Vagina (tissue), 2 donors: ENCODE data around the gene BAHCC1. TPM values are rescaled to one million over a fixed set of nuclear protein-coding genes. Genes with fewer than 3 reads are reported as not detected.
"Not testable (repeated sequence)": the region's sequence is repeated elsewhere in the genome, so short reads cannot be mapped to it uniquely, and the experiment has no call there.

Source experiments
- DNase-seq, 2 donors: peaks; one replicate each; pipeline ENCODE4 v3.0.0-alpha.2; 2017; ENCODE audit errors: extremely low spot score in 2 of 2
- H3K27ac ChIP-seq: fragments of 200-600 bp; sonication (generic); one replicate; pipeline ENCODE4 v1.5.1; 2019
- H3K27me3 ChIP-seq: fragments of 200-600 bp; sonication (generic); one replicate; pipeline ENCODE4 v1.5.1; 2019
- H3K36me3 ChIP-seq, 2 donors: fragments of 200-600 bp; sonication (generic); one replicate each; pipeline ENCODE4 v1.5.1; 2017 to 2019
- H3K4me1 ChIP-seq: fragments of 200-600 bp; sonication (generic); one replicate; pipeline ENCODE4 v1.5.1; 2019
- H3K4me3 ChIP-seq, 2 donors: fragments of 200-600 bp; sonication (generic); 1 replicate in 1 of 2; 2 replicates in 1 of 2; pipeline ENCODE4 v1.5.1; 2016 to 2019
- H3K9me3 ChIP-seq: fragments of 200-600 bp; sonication (generic); one replicate; pipeline ENCODE4 v1.5.1; 2019
- POLR2A ChIP-seq, 2 donors: fragments of 450-650 bp; IDR thresholded peaks; one replicate each; pipeline ENCODE4 v1.6.1; 2017; ENCODE audit warnings: antibody characterized with exemption in 2 of 2, mild to moderate bottlenecking in 2 of 2, moderate library complexity in 2 of 2
- POLR2AphosphoS5 ChIP-seq, 2 donors: sonication (generic); formaldehyde crosslinking; IDR thresholded peaks; one replicate each; pipeline ENCODE4 v1.9.0; 2017; ENCODE audit warnings: antibody characterized with exemption in 2 of 2, mild to moderate bottlenecking in 2 of 2, low read depth in 1 of 2; ENCODE audit not compliant: insufficient read depth in 1 of 2
- intact Hi-C: fragments of 100-400 bp; cut with DNase I; formaldehyde crosslinking; loops from one replicate; pipeline ENCODE4 v1.15.1; 2023
- total RNA-seq: library from RNA; depleted of rRNA; stranded (reverse); fragments of >200 nt; gene quantifications from one replicate; pipeline ENCODE4 v1.2.3, GENCODE V29; 2016
- TF ChIP-seq, protein P1 (sequence below), 3 experiments: fragments of 450-650 bp in 2 of 3; fragments of 200-600 bp in 1 of 3; sonication (generic) in 1 of 3; IDR thresholded peaks; one replicate each; pipeline ENCODE4 v1.5.1; 2017 to 2019; ENCODE audit warnings: antibody characterized with exemption in 3 of 3, mild to moderate bottlenecking in 2 of 3, moderate library complexity in 2 of 3

BAHCC1 gene
- total RNA-seq, 1 donor from 2014 or later = 9.1 TPM

DNA sequence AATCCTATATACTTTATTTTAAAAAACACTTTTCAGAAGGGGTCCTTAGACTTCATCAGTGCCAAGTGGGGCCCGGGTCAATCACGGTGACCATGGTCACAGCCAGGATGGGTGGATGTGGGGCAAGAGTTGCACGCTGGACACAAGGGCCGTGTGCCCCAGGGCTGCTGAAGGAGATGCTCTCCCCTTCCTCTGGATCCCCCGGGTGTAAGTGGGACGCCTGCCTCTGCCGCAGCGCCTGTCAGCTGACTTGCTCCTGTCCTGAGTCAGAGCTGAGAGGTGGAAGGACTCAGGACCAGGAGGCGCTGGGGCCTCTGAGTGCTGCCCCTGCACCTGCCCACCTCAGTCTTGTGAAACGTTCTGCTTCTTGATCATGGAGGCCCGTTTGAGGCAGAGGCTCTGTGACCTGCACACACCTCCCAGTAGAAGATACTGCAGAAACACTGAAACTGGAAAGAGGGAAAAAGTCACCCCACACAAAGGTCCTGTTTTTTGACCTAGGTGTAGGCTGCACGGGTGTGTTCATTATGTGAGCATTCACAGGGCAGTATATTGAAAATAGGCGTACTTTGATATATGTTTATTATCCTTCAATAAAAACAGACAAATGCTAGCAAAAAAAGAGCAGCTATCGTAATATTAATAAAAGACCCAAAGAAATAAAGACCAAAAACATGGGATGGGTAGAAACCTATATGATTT lies 40.9 kb upstream of the BAHCC1 start:
- Histone ChIP-seq H3K4me3 (no peak overlapping the region), H3K27ac (no peak overlapping the region), H3K27me3 (no peaks in the 10 kb centered on the region), H3K36me3 (no peaks in the 10 kb centered on the region), H3K4me1 (peaks cover 11% of the 10 kb centered on the region), H3K9me3 (no peaks in the 10 kb centered on the region)
- no peak for DNase-seq
- TF ChIP-seq POLR2A (IDR thresholded peaks at IDR 0.05) (no peak), POLR2AphosphoS5 (IDR thresholded peaks at IDR 0.05; ENCODE audit: insufficient read depth in 1 of 2, low read depth in 1 of 2) (no peak)
- TF ChIP-seq, protein P1, sequence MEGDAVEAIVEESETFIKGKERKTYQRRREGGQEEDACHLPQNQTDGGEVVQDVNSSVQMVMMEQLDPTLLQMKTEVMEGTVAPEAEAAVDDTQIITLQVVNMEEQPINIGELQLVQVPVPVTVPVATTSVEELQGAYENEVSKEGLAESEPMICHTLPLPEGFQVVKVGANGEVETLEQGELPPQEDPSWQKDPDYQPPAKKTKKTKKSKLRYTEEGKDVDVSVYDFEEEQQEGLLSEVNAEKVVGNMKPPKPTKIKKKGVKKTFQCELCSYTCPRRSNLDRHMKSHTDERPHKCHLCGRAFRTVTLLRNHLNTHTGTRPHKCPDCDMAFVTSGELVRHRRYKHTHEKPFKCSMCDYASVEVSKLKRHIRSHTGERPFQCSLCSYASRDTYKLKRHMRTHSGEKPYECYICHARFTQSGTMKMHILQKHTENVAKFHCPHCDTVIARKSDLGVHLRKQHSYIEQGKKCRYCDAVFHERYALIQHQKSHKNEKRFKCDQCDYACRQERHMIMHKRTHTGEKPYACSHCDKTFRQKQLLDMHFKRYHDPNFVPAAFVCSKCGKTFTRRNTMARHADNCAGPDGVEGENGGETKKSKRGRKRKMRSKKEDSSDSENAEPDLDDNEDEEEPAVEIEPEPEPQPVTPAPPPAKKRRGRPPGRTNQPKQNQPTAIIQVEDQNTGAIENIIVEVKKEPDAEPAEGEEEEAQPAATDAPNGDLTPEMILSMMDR (IDR thresholded peaks at IDR 0.05) = no peak
- intact Hi-C loops = no loop called here

DNA sequence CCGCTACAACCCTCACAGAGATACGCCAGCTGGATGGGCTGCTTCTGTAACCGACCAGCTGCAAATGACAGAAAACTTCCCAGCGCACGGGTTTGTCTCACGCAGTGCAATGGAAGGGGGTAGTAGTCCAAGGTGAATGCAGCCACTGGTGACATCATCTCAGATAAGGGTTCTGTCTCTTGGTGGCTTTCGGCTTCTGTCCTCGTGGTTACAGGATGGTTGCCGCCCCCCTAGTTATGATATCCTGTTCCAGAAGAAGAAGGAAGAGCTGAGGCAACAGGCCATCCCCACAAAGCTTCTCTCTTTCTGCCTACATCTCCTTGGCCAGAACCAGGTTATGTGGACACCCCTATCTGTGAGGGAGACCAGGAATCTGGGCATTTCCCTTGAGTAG lies 40.3 kb upstream of the BAHCC1 start:
- intact Hi-C loops = no loop called here
- H3K27me3 ChIP-seq = no peaks in the 10 kb centered on the region
- no peak overlapping the region for H3K27ac ChIP-seq
- H3K36me3 ChIP-seq = no peaks in the 10 kb centered on the region
- TF ChIP-seq, protein P1 (IDR thresholded peaks at IDR 0.05) = no peak
- TF ChIP-seq POLR2A (IDR thresholded peaks at IDR 0.05) (no peak), POLR2AphosphoS5 (IDR thresholded peaks at IDR 0.05; ENCODE audit: insufficient read depth in 1 of 2, low read depth in 1 of 2) (no peak)
- H3K9me3 ChIP-seq = no peaks in the 10 kb centered on the region
- DNase-seq = no peak
- no peak overlapping the region for H3K4me3 ChIP-seq
- peaks cover 11% of the 10 kb centered on the region for H3K4me1 ChIP-seq

DNA sequence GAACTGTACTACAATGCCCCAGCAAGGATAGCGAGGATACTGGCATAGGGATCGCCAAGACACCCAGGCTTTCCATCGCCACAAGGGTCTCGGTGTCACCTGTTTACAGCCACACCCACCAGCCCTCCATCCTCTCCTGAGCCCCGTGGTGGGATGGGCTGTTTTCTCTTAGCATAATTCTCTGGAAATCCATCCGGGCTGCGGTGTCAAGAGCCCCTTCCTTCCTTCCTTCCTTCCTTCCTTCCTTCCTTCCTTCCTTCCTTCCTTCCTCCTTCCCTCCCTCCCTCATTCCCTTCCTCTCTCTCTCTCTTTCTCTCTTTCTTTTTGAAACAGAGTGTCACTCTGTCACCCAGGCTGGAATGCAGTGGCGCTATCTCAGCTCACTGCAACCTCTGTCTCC lies 36.0 kb upstream of the BAHCC1 start:
- Histone ChIP-seq H3K27ac (no peak overlapping the region), H3K27me3 (no peaks in the 10 kb centered on the region), H3K4me3 (no peak overlapping the region), H3K9me3 (no peaks in the 10 kb centered on the region), H3K4me1 (peaks cover 4% of the 10 kb centered on the region), H3K36me3 (no peaks in the 10 kb centered on the region)
- intact Hi-C loops = no loop called here
- TF ChIP-seq, protein P1 (IDR thresholded peaks at IDR 0.05) = no peak
- no peak for TF ChIP-seq POLR2AphosphoS5 (IDR thresholded peaks at IDR 0.05; ENCODE audit: insufficient read depth in 1 of 2, low read depth in 1 of 2)
- no peak for TF ChIP-seq POLR2A (IDR thresholded peaks at IDR 0.05)
- DNase-seq = no peak

DNA sequence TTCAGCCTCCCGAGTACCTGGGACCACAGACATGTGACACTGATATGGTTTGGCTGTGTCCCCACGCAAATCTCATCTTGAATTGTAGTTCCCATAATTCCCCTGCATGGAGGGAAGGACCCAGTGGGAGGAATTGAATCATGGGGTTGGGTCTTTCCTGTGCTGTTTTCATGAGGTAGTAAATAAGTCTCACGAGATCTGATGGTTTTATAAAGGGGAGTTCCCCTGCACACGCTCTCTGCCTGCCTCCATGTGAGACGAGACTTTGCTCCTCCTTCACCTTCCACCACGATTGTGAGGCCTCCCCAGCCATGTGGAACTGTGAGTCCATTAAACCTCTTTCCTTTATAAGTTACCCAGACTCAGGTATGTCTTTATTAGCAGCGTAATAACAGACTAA lies 33.3 kb upstream of the BAHCC1 start:
- H3K9me3 ChIP-seq, H3K27ac ChIP-seq, intact Hi-C loops, H3K27me3 ChIP-seq, H3K4me3 ChIP-seq, H3K36me3 ChIP-seq, DNase-seq: not testable (repeated sequence)
- H3K4me1 ChIP-seq = peaks cover 24% of the 10 kb centered on the region

DNA sequence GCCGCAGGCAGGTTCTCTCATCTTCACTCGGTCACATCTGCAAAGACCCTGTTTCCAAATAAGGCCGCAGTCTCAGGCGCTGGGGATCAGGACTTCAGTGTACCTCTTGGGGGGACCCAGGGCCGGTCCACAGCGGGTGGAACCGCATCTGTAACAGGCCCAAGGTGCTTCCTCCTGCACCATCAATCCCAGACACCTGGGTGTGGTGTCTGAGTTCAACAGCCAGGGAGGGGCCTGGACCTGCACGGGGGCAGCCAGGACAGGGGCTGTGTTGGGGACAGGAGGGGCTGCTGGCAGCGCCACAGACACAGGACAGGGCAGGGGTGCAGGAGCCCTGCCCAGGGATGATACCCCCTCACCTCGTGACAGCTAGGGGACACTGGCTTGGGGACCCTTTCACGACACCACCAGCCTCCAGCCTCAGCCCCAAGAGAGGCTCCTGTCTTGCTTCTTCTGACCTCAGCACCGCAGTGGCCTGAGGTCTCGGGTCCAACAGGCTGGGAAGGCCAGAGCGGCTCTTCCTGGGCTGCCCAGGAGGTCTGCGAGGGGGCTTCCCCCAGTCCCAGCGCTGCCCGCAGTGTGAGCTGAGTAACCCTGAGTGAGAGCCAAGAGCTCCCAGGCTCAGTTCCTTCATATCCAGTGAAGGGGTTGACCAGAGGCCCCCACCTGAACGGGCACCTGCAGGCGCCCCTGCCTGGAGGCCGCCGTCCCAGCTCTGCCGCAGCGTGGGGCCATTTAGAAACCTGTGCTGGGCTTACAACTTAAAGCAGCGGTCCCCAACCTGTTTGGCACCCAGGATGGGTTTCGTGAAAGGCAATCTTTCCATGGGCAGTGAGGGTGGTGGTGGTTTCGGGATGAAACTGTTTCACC lies 30.7 kb upstream of the BAHCC1 start:
- H3K27ac ChIP-seq = no peak overlapping the region
- TF ChIP-seq POLR2AphosphoS5 (IDR thresholded peaks at IDR 0.05; ENCODE audit: insufficient read depth in 1 of 2, low read depth in 1 of 2) (no peak), POLR2A (IDR thresholded peaks at IDR 0.05) (no peak)
- TF ChIP-seq, protein P1 (IDR thresholded peaks at IDR 0.05) = no peak
- intact Hi-C loops = no loop called here

More for the DNA sequence above, 30.7 kb upstream of the BAHCC1 start:
- H3K4me1 ChIP-seq = peaks cover 24% of the 10 kb centered on the region
- DNase-seq = peak in 1 of 2 donors; percentile 82
- no peaks in the 10 kb centered on the region for H3K27me3 ChIP-seq
- H3K36me3 ChIP-seq = no peaks in the 10 kb centered on the region
- H3K4me3 ChIP-seq = peak overlapping the region in 1 of 2 donors; percentile 24
- H3K9me3 ChIP-seq = no peaks in the 10 kb centered on the region
